Islet precursor cell (in vitro differentiated cells): ENCODE measurements around the gene MCUB.

Experiments used
- DNase-seq: peaks from one replicate; pipeline ENCODE4 v3.0.0-alpha.2; 2018

Gene MCUB

GRCh38 chr4:109683621-109684253, 123.7 kb downstream of the MCUB start:
- DNase-seq, result no peak

GRCh38 chr4:109684727-109685126, 124.7 kb downstream of the MCUB start:
- no peak for DNase-seq

GRCh38 chr4:109690690-109691410, 130.8 kb downstream of the MCUB start:
- DNase-seq, result no peak

- no peak for DNase-seq
Measured at GRCh38 chr4:109691411-109691920, 131.4 kb downstream of the MCUB start.

GRCh38 chr4:109698656-109699055, 138.6 kb downstream of the MCUB start:
- no peak for DNase-seq

GRCh38 chr4:109699553-109700225, 139.6 kb downstream of the MCUB start:
- DNase-seq, result no peak

GRCh38 chr4:109701566-109702410, 141.7 kb downstream of the MCUB start:
- peak; percentile 56 for DNase-seq

GRCh38 chr4:109702950-109703663, 143.1 kb downstream of the MCUB start, which contains the start of gene CASP6:
CASP6 (minus strand) TSS chr4:109703445; CDS start chr4:109703395, 50 bp downstream.
- DNase-seq, result peak; percentile 89

GRCh38 chr4:109703664-109704361, 143.8 kb downstream of the MCUB start:
- DNase-seq, result no peak

GRCh38 chr4:109708435-109708834, 148.4 kb downstream of the MCUB start:
- no peak for DNase-seq

GRCh38 chr4:109708990-109709389, 148.9 kb downstream of the MCUB start:
- DNase-seq, result no peak

GRCh38 chr4:109713500-109713899, 153.5 kb downstream of the MCUB start:
- DNase-seq, result no peak

GRCh38 chr4:109718759-109719158, 158.7 kb downstream of the MCUB start:
- DNase-seq, result no peak

- no peak for DNase-seq
Measured at GRCh38 chr4:109719604-109720003, 159.6 kb downstream of the MCUB start.

- no peak for DNase-seq
Measured at GRCh38 chr4:109721033-109721432, 161.0 kb downstream of the MCUB start.

GRCh38 chr4:109722357-109722756, 162.3 kb downstream of the MCUB start:
- no peak for DNase-seq

- DNase-seq, result no peak
Measured at GRCh38 chr4:109723110-109723509, 163.1 kb downstream of the MCUB start.

- DNase-seq, result no peak
Measured at GRCh38 chr4:109728385-109728784, 168.3 kb downstream of the MCUB start.

GRCh38 chr4:109729117-109729717, 169.2 kb downstream of the MCUB start:
- DNase-seq, result no peak

GRCh38 chr4:109729718-109730618, 169.9 kb downstream of the MCUB start, which contains the start of gene PLA2G12A:
PLA2G12A (minus strand) TSS chr4:109730070; CDS start chr4:109729809, 261 bp downstream.
- peak; percentile 93 for DNase-seq
